GM23338 (cell line): ENCODE measurements around the gene BCAS3. TPM values are rescaled to one million over a fixed set of nuclear protein-coding genes. Genes with fewer than 3 reads are reported as not detected.
A peak's percentile ranks its signal among the peaks of the same experiment; 100 is the strongest.

Source experiments
- ATAC-seq: fragments of 200-7000 bp; cut with Tn5 transposase; 3 replicates; pipeline ENCODE4 v1.9.1; 2020
- DNase-seq: peaks from one replicate; pipeline ENCODE4 v3.0.0-alpha.2; 2015; ENCODE audit warnings: low spot score
- H2AFZ ChIP-seq: fragments of 200-600 bp; sonication (generic); 2 replicates; pipeline ENCODE4 v1.8.0; 2016; ENCODE audit warnings: antibody characterized with exemption, mild to moderate bottlenecking, moderate library complexity
- H3F3A ChIP-seq: fragments of 200-600 bp; sonication (generic); replicated peaks from 2 replicates; pipeline ENCODE4 v1.8.0; 2017; ENCODE audit warnings: antibody characterized with exemption, mixed run types, low read depth
- H3K27ac ChIP-seq: fragments of 200-600 bp; sonication (generic); 2 replicates; pipeline ENCODE4 v1.6.1; 2016; ENCODE audit warnings: low read depth
- H3K27me3 ChIP-seq: fragments of 200-600 bp; sonication (generic); 2 replicates; pipeline ENCODE4 v1.8.0; 2016; ENCODE audit warnings: mild to moderate bottlenecking, mixed run types, moderate library complexity; ENCODE audit not compliant: insufficient read depth
- H3K36me3 ChIP-seq: fragments of 200-600 bp; sonication (generic); 2 replicates; pipeline ENCODE4 v1.8.0; 2016; ENCODE audit warnings: mild to moderate bottlenecking; ENCODE audit not compliant: insufficient read depth
- H3K4me1 ChIP-seq: fragments of 200-600 bp; sonication (generic); 2 replicates; pipeline ENCODE4 v1.8.0; 2016; ENCODE audit warnings: mild to moderate bottlenecking, moderate library complexity; ENCODE audit not compliant: insufficient read depth
- H3K4me2 ChIP-seq: fragments of 200-600 bp; sonication (generic); 2 replicates; pipeline ENCODE4 v1.7.1; 2017; ENCODE audit warnings: mixed run types
- H3K4me3 ChIP-seq: fragments of 200-600 bp; sonication (generic); 2 replicates; pipeline ENCODE4 v1.6.1; 2016; ENCODE audit warnings: mixed run types
- H3K79me2 ChIP-seq: fragments of 200-600 bp; sonication (generic); replicated peaks from 2 replicates; pipeline ENCODE4 v1.8.0; 2017; ENCODE audit warnings: mild to moderate bottlenecking; ENCODE audit not compliant: insufficient read depth
- H3K9me2 ChIP-seq: fragments of 200-600 bp; sonication (generic); 2 replicates; pipeline ENCODE4 v1.8.0; 2017; ENCODE audit not compliant: insufficient read depth
- H4K20me1 ChIP-seq: fragments of 200-600 bp; sonication (generic); replicated peaks from 2 replicates; pipeline ENCODE4 v1.8.0; 2017; ENCODE audit warnings: mild to moderate bottlenecking; ENCODE audit not compliant: insufficient read depth
- H3K27ac Mint-ChIP-seq: 2 replicates; pipeline ENCODE4 v1.8.0; 2020; ENCODE audit warnings: inconsistent platforms, mild to moderate bottlenecking, moderate library complexity, mixed read lengths
- H3K27me3 Mint-ChIP-seq: 3 replicates; pipeline ENCODE4 v1.8.0; 2022; ENCODE audit warnings: low read depth, mild to moderate bottlenecking, moderate library complexity, mixed read lengths, inconsistent platforms; ENCODE audit not compliant: insufficient read depth, poor library complexity
- H3K36me3 Mint-ChIP-seq: 3 replicates; pipeline ENCODE4 v1.8.0; 2021; ENCODE audit warnings: low read depth, mild to moderate bottlenecking, inconsistent platforms, moderate library complexity, mixed read lengths
- H3K4me1 Mint-ChIP-seq: 3 replicates; pipeline ENCODE4 v1.8.0; 2020; ENCODE audit warnings: mild to moderate bottlenecking, inconsistent platforms, mixed read lengths
- H3K4me3 Mint-ChIP-seq: 3 replicates; pipeline ENCODE4 v1.8.0; 2021; ENCODE audit warnings: moderate library complexity, mild to moderate bottlenecking, inconsistent platforms, mixed read lengths
- H3K9me3 Mint-ChIP-seq: 3 replicates; pipeline ENCODE4 v1.8.0; 2020; ENCODE audit warnings: moderate library complexity, mild to moderate bottlenecking, inconsistent platforms, mixed read lengths
- EZH2 ChIP-seq: fragments of 200-600 bp; sonication (generic); IDR thresholded peaks from one replicate; pipeline ENCODE4 v1.8.0; 2017; ENCODE audit warnings: antibody characterized with exemption, mild to moderate bottlenecking, low read depth; ENCODE audit not compliant: unreplicated experiment
- ZNF331 ChIP-seq: fragments of 250-450 bp; sonication (Bioruptor Pico); IDR thresholded peaks from 2 replicates; pipeline ENCODE4 v1.5.0; 2020; ENCODE audit warnings: low read depth, mild to moderate bottlenecking, moderate library complexity
- polyA plus RNA-seq: library from polyadenylated mRNA; unstranded; fragments of >200 nt; fragmentation: Nextera tagmentation; extraction: Ambion mirVana; gene quantifications from 2 replicates; pipeline ENCODE4 v1.2.1, GENCODE V29; 2016
- total RNA-seq: library from RNA; depleted of rRNA; stranded (reverse); fragments of >200 nt; shearing (Covaris generic); gene quantifications from 2 replicates; pipeline ENCODE4 v1.2.3, GENCODE V29; 2014
- TF ChIP-seq, protein P1 (sequence below), 2 experiments: fragments of 200-600 bp in 1 of 2; sonication (generic) in 1 of 2; conservative IDR thresholded peaks; 2 replicates each; pipeline versions ENCODE4 v1.5.1 to v1.6.1; 2016 to 2017; ENCODE audit warnings: antibody characterized with exemption in 2 of 2, low read depth in 2 of 2, mild to moderate bottlenecking in 2 of 2, moderate library complexity in 1 of 2

BCAS3 gene
- total and polyA plus RNA-seq, 2 experiments from 2014 or later = 8.2 to 28.0 TPM

- TF ChIP-seq, protein P1, sequence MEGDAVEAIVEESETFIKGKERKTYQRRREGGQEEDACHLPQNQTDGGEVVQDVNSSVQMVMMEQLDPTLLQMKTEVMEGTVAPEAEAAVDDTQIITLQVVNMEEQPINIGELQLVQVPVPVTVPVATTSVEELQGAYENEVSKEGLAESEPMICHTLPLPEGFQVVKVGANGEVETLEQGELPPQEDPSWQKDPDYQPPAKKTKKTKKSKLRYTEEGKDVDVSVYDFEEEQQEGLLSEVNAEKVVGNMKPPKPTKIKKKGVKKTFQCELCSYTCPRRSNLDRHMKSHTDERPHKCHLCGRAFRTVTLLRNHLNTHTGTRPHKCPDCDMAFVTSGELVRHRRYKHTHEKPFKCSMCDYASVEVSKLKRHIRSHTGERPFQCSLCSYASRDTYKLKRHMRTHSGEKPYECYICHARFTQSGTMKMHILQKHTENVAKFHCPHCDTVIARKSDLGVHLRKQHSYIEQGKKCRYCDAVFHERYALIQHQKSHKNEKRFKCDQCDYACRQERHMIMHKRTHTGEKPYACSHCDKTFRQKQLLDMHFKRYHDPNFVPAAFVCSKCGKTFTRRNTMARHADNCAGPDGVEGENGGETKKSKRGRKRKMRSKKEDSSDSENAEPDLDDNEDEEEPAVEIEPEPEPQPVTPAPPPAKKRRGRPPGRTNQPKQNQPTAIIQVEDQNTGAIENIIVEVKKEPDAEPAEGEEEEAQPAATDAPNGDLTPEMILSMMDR (conservative IDR thresholded peaks at IDR 0.05; ENCODE audit: low read depth in 2 of 2) = no peak
- Histone ChIP-seq H3K4me3 (peak overlapping the region; percentile 47), H2AFZ (no peak overlapping the region), H3F3A (no peaks in the 10 kb centered on the region), H3K4me1 (no peaks in the 10 kb centered on the region; the same call in 1 of the 2 replicates), H3K36me3 (no peaks in the 10 kb centered on the region), H3K27me3 (peaks cover 86% of the 10 kb centered on the region), H3K4me2 (peak overlapping the region; percentile 76), H3K9me2 (no peaks in the 10 kb centered on the region), H3K27ac (no peak overlapping the region), H3K79me2 (no peaks in the 10 kb centered on the region), H4K20me1 (peaks cover 9% of the 10 kb centered on the region; the same call in 1 of the 2 replicates)
- peaks cover 15% of the 10 kb centered on the region for H3K4me1 Mint-ChIP-seq
- peak; percentile 4 for ATAC-seq
- no peak overlapping the region for H3K27ac Mint-ChIP-seq
- peaks cover 72% of the 10 kb centered on the region for H3K27me3 Mint-ChIP-seq
- H3K4me3 Mint-ChIP-seq = peak overlapping the region; percentile 55
- no peaks in the 10 kb centered on the region; the same call in 2 of the 3 replicates for H3K36me3 Mint-ChIP-seq
- peak; percentile 68 for DNase-seq
- peaks cover 8% of the 10 kb centered on the region; the same call in 2 of the 3 replicates for H3K9me3 Mint-ChIP-seq
Measured at GRCh38 chr17:61395409-61395982, 717.8 kb downstream of the BCAS3 start.

DNA sequence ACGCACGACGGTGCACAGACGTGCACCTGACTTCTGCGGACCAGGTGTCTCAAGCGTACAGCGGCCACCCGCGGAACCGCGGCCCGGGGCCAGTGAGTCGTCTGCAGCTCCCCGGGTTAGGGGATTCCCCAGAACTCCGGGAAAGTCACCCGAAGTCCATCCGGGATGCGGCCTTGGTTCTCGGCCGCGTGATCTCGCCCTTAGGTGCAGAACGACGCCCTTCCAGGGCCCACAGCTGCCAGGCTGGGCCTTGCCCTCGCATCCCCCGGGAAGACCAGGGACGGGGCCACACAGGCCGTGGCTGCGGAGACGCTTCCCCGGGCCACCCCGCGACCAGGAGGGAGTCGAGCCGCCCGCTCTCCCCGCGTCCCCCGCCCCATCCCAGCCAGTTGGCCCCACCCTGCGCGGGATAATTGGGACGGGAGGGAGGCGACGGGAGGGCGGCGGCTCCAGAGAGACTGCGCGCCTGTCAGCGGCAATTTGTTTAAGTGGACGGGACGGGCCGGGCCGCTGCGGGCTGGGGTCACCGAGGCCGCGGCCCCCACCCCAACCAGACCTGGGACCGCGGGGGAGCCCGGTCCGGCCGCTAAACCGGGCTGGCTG, 718.4 kb downstream of the BCAS3 start:
- H3K27me3 ChIP-seq = peaks cover 92% of the 10 kb centered on the region
- H2AFZ ChIP-seq = no peak overlapping the region
- H3K9me3 Mint-ChIP-seq = peaks cover 8% of the 10 kb centered on the region; the same call in 2 of the 3 replicates
- H3K4me3 ChIP-seq = peak overlapping the region; percentile 47
- H3K36me3 Mint-ChIP-seq = no peaks in the 10 kb centered on the region; the same call in 2 of the 3 replicates
- H3F3A ChIP-seq = no peaks in the 10 kb centered on the region
- peaks cover 15% of the 10 kb centered on the region for H3K4me1 Mint-ChIP-seq
- no peak overlapping the region for H3K27ac Mint-ChIP-seq
- DNase-seq = peak; percentile 39
- H3K4me3 Mint-ChIP-seq = peak overlapping the region; percentile 52; the same call in 2 of the 3 replicates
- H3K4me1 ChIP-seq = no peaks in the 10 kb centered on the region; the same call in 1 of the 2 replicates
- ATAC-seq = peak; percentile 2
- H3K27ac ChIP-seq = no peak overlapping the region
- peaks cover 12% of the 10 kb centered on the region for H4K20me1 ChIP-seq
- no peaks in the 10 kb centered on the region for H3K36me3 ChIP-seq
- H3K9me2 ChIP-seq = no peaks in the 10 kb centered on the region
- peak; percentile 94 for TF ChIP-seq EZH2
- TF ChIP-seq, protein P1 (conservative IDR thresholded peaks at IDR 0.05; ENCODE audit: low read depth in 2 of 2) = no peak
- TF ChIP-seq ZNF331 = no peak
- peak overlapping the region; percentile 76 for H3K4me2 ChIP-seq
- no peaks in the 10 kb centered on the region for H3K79me2 ChIP-seq
- peaks cover 73% of the 10 kb centered on the region for H3K27me3 Mint-ChIP-seq
